Mammary epithelial cell (primary cell): ENCODE data around the gene TUBA8.

Experiments
- CTCF ChIP-seq, 2 donors: IDR thresholded peaks in 1 of 2; conservative IDR thresholded peaks in 1 of 2; 2 replicates each; pipeline ENCODE4 v1.5.1; 2011 to 2012; ENCODE audit warnings: inconsistent platforms in 2 of 2, low read length in 2 of 2, mild to moderate bottlenecking in 2 of 2, control low read depth in 1 of 2, low read depth in 1 of 2; ENCODE audit not compliant: insufficient read depth in 1 of 2; ENCODE audit errors: extremely low read depth in 1 of 2
- EZH2 ChIP-seq: IDR thresholded peaks from 2 replicates; pipeline ENCODE4 v1.6.1; 2012; ENCODE audit warnings: low read length, inconsistent platforms, borderline replicate concordance

- TF ChIP-seq CTCF (conservative IDR thresholded peaks at IDR 0.05 in 1 of 2, IDR thresholded peaks at IDR 0.05 in 1 of 2; ENCODE audit: extremely low read depth in 1 of 2, insufficient read depth in 1 of 2, low read depth in 1 of 2, low read length in 2 of 2) = no peak
- TF ChIP-seq EZH2 = no peak
Measured at GRCh38 chr22:18075101-18075719, 35.4 kb upstream of the TUBA8 start.
